ENCODE measurements around the gene PTOV1. TPM values are rescaled to one million over a fixed set of nuclear protein-coding genes. Genes with fewer than 3 reads are reported as not detected.
A peak's percentile ranks its signal among the peaks of the same experiment; 100 is the strongest.

Gene PTOV1
- polyA plus RNA-seq, 6 donors from 2014 or later: 46.1 to 98.3 (median 60.3) TPM

- ATAC-seq (ENCODE audit: low read depth in 2 of 2): no peak
- H3K4me1 Mint-ChIP-seq: peaks cover 4 to 22% (median 18%) of the 10 kb centered on the region in 3 donors
- peak overlapping the region in 1 of 6 donors; percentile 80 for H3K27ac Mint-ChIP-seq
- no peak for DNase-seq
- no peaks in the 10 kb centered on the region for H3K27me3 Mint-ChIP-seq
- no peaks in the 10 kb centered on the region for H3K36me3 Mint-ChIP-seq
- peak overlapping the region in 1 of 8 donors; percentile 46 for H3K4me3 Mint-ChIP-seq
- no peaks in the 10 kb centered on the region for H3K9me3 Mint-ChIP-seq
Observed at GRCh38 chr19:49888510-49888824, 37.5 kb downstream of the PTOV1 start.

- Mint-ChIP-seq H3K9me3 (no peaks in the 10 kb centered on the region), H3K27me3 (no peaks in the 10 kb centered on the region), H3K4me3 (peak overlapping the region in 6 of 8 donors; percentile 21 to 78 (median 40)), H3K4me1 (peaks cover 4 to 25% (median 24%) of the 10 kb centered on the region in 3 donors), H3K36me3 (no peaks in the 10 kb centered on the region), H3K27ac (peak overlapping the region in 1 of 6 donors; percentile 85)
- DNase-seq: no peak
- ATAC-seq (ENCODE audit: low read depth in 2 of 2): no peak
Observed at GRCh38 chr19:49889038-49889686, 38.2 kb downstream of the PTOV1 start.

GRCh38 chr19:49889687-49890348, 38.9 kb downstream of the PTOV1 start:
- Mint-ChIP-seq H3K4me3 (peak overlapping the region; percentile 29 to 91 (median 83)), H3K4me1 (peaks cover 10 to 31% (median 30%) of the 10 kb centered on the region in 3 donors), H3K27me3 (no peaks in the 10 kb centered on the region), H3K9me3 (no peaks in the 10 kb centered on the region), H3K27ac (peak overlapping the region in 3 of 6 donors; percentile 44 to 85 (median 68)), H3K36me3 (no peaks in the 10 kb centered on the region)
- DNase-seq (peak; percentile 70), ATAC-seq (ENCODE audit: low read depth in 2 of 2) (peak; percentile 77 to 79)

- no peaks in the 10 kb centered on the region for H3K36me3 Mint-ChIP-seq
- no peaks in the 10 kb centered on the region for H3K27me3 Mint-ChIP-seq
- H3K4me3 Mint-ChIP-seq: peak overlapping the region; percentile 29 to 91 (median 83)
- no peaks in the 10 kb centered on the region for H3K9me3 Mint-ChIP-seq
- peak; percentile 79 to 83 for ATAC-seq (ENCODE audit: low read depth in 2 of 2)
- peak overlapping the region in 4 of 6 donors; percentile 44 to 85 (median 67) for H3K27ac Mint-ChIP-seq
- DNase-seq: no peak
- H3K4me1 Mint-ChIP-seq: peaks cover 11 to 39% (median 38%) of the 10 kb centered on the region in 3 donors
Observed at GRCh38 chr19:49890349-49891311, 39.7 kb downstream of the PTOV1 start.

- ATAC-seq (ENCODE audit: low read depth in 2 of 2): no peak
- Mint-ChIP-seq H3K27me3 (no peaks in the 10 kb centered on the region), H3K4me3 (peak overlapping the region in 6 of 8 donors; percentile 3 to 83 (median 49)), H3K9me3 (no peaks in the 10 kb centered on the region), H3K27ac (peak overlapping the region in 3 of 6 donors; percentile 42 to 85 (median 67)), H3K4me1 (peaks cover 19 to 47% (median 45%) of the 10 kb centered on the region in 3 donors), H3K36me3 (no peaks in the 10 kb centered on the region)
- no peak for DNase-seq
Observed at GRCh38 chr19:49891393-49891792, 40.4 kb downstream of the PTOV1 start.

GRCh38 chr19:49892716-49893115, 41.8 kb downstream of the PTOV1 start:
- peak overlapping the region in 2 of 8 donors; percentile 57 to 88 for H3K4me3 Mint-ChIP-seq
- H3K4me1 Mint-ChIP-seq: peaks cover 32 to 60% (median 59%) of the 10 kb centered on the region in 3 donors
- peak overlapping the region in 4 of 6 donors; percentile 39 to 94 (median 72) for H3K27ac Mint-ChIP-seq
- H3K36me3 Mint-ChIP-seq: no peaks in the 10 kb centered on the region
- DNase-seq (no peak), ATAC-seq (ENCODE audit: low read depth in 2 of 2) (no peak)
- H3K27me3 Mint-ChIP-seq: no peaks in the 10 kb centered on the region
- H3K9me3 Mint-ChIP-seq: no peaks in the 10 kb centered on the region

- DNase-seq (no peak), ATAC-seq (ENCODE audit: low read depth in 2 of 2) (no peak)
- H3K27me3 Mint-ChIP-seq: no peaks in the 10 kb centered on the region
- peak overlapping the region in 3 of 6 donors; percentile 41 to 74 (median 56) for H3K27ac Mint-ChIP-seq
- H3K36me3 Mint-ChIP-seq: no peaks in the 10 kb centered on the region
- peak overlapping the region in 2 of 8 donors; percentile 59 to 70 for H3K4me3 Mint-ChIP-seq
- H3K4me1 Mint-ChIP-seq: peaks cover 35 to 63% (median 63%) of the 10 kb centered on the region in 3 donors
- no peaks in the 10 kb centered on the region for H3K9me3 Mint-ChIP-seq
Observed at GRCh38 chr19:49894011-49894664, 43.2 kb downstream of the PTOV1 start.

GRCh38 chr19:49894879-49895565, 44.1 kb downstream of the PTOV1 start:
- H3K4me1 Mint-ChIP-seq: peaks cover 35 to 69% (median 62%) of the 10 kb centered on the region in 3 donors
- no peaks in the 10 kb centered on the region for H3K36me3 Mint-ChIP-seq
- ATAC-seq (ENCODE audit: low read depth in 2 of 2): no peak
- peak overlapping the region in 4 of 6 donors; percentile 24 to 96 (median 84) for H3K27ac Mint-ChIP-seq
- H3K27me3 Mint-ChIP-seq: no peaks in the 10 kb centered on the region
- no peaks in the 10 kb centered on the region for H3K9me3 Mint-ChIP-seq
- no peak for DNase-seq
- H3K4me3 Mint-ChIP-seq: peak overlapping the region in 4 of 8 donors; percentile 30 to 57 (median 39)

- Mint-ChIP-seq H3K27ac (peak overlapping the region in 5 of 6 donors; percentile 95 to 100 (median 98)), H3K4me3 (peak overlapping the region; percentile 30 to 94 (median 77)), H3K9me3 (no peaks in the 10 kb centered on the region), H3K4me1 (peaks cover 35 to 73% (median 64%) of the 10 kb centered on the region in 3 donors), H3K36me3 (no peaks in the 10 kb centered on the region), H3K27me3 (no peaks in the 10 kb centered on the region)
- DNase-seq (no peak), ATAC-seq (ENCODE audit: low read depth in 2 of 2) (no peak)
Observed at GRCh38 chr19:49895566-49896297, 44.8 kb downstream of the PTOV1 start.

- no peaks in the 10 kb centered on the region for H3K27me3 Mint-ChIP-seq
- peak; percentile 77 to 83 for ATAC-seq (ENCODE audit: low read depth in 2 of 2)
- peak within 1 kb of the TSS; percentile 75 to 95 (median 90) for H3K4me3 Mint-ChIP-seq
Observed at GRCh38 chr19:49896863-49897621, 46.1 kb downstream of the PTOV1 start, which contains the start of gene IL4I1. Gene IL4I1 (minus strand): TSS chr19:49896887. CDS start chr19:49896160, 727 bp downstream.

GRCh38 chr19:49904136-49904535, 53.2 kb downstream of the PTOV1 start:
- H3K9me3 Mint-ChIP-seq: peaks cover 0 to 3% (median 0%) of the 10 kb centered on the region in 7 donors
- H3K36me3 Mint-ChIP-seq: peaks cover 6 to 7% of the 10 kb centered on the region in 2 donors
- H3K27me3 Mint-ChIP-seq: no peaks in the 10 kb centered on the region
- H3K4me1 Mint-ChIP-seq: peaks cover 22 to 60% (median 33%) of the 10 kb centered on the region in 3 donors
- no peak overlapping the region for H3K27ac Mint-ChIP-seq
- DNase-seq: no peak
- ATAC-seq (ENCODE audit: low read depth in 2 of 2): no peak
- peak overlapping the region in 2 of 8 donors; percentile 29 to 54 for H3K4me3 Mint-ChIP-seq

More at GRCh38 chr19:49896863-49897621, 46.1 kb downstream of the PTOV1 start, which contains the start of gene IL4I1:
- peak; percentile 84 for DNase-seq
- no peaks in the 10 kb centered on the region for H3K36me3 Mint-ChIP-seq
- H3K27ac Mint-ChIP-seq: peak within 1 kb of the TSS; percentile 96 to 100 (median 98)
- H3K4me1 Mint-ChIP-seq: peaks cover 31 to 73% (median 66%) of the 10 kb centered on the region in 3 donors
- H3K9me3 Mint-ChIP-seq: no peaks in the 10 kb centered on the region

Measured in naive B cell (primary cell).